HG03097 (cell line): Measurements from ENCODE around the gene ARFRP1.

Experiments used
- ATAC-seq: cut with Tn5 transposase; IDR thresholded peaks from one replicate; pipeline ENCODE4 v1.9.1; 2021; ENCODE audit not compliant: unreplicated experiment, low FRiP score

ARFRP1 gene

GRCh38 chr20:63744158-63744557, 36.4 kb upstream of the ARFRP1 start:
- no peak for ATAC-seq

GRCh38 chr20:63743210-63743970, 35.6 kb upstream of the ARFRP1 start:
- ATAC-seq = no peak

GRCh38 chr20:63742381-63743024, 34.7 kb upstream of the ARFRP1 start:
- no peak for ATAC-seq

- no peak for ATAC-seq
Measured at GRCh38 chr20:63741676-63742380, 34.1 kb upstream of the ARFRP1 start.

GRCh38 chr20:63741354-63741675, 33.5 kb upstream of the ARFRP1 start:
- ATAC-seq = no peak

- no peak for ATAC-seq
Measured at GRCh38 chr20:63740627-63741353, 33.0 kb upstream of the ARFRP1 start.

GRCh38 chr20:63740070-63740626, 32.4 kb upstream of the ARFRP1 start:
- ATAC-seq = no peak

GRCh38 chr20:63739130-63740069, 31.6 kb upstream of the ARFRP1 start, which contains the start of gene SLC2A4RG:
SLC2A4RG (plus strand) TSS chr20:63739776; CDS start chr20:63739913, 137 bp downstream.
- ATAC-seq = peak; percentile 34

GRCh38 chr20:63738687-63739129, 30.9 kb upstream of the ARFRP1 start:
- ATAC-seq = no peak

- no peak for ATAC-seq
Measured at GRCh38 chr20:63737945-63738686, 30.3 kb upstream of the ARFRP1 start.

- ATAC-seq = no peak
Measured at GRCh38 chr20:63737695-63737944, 29.8 kb upstream of the ARFRP1 start.

- no peak for ATAC-seq
Measured at GRCh38 chr20:63736893-63737694, 29.3 kb upstream of the ARFRP1 start.

GRCh38 chr20:63735859-63736718, 28.3 kb upstream of the ARFRP1 start, which contains the start of gene LIME1:
LIME1 (plus strand) TSS chr20:63736664; CDS start chr20:63737550, 886 bp downstream.
- peak; percentile 22 for ATAC-seq

- no peak for ATAC-seq
Measured at GRCh38 chr20:63734946-63735858, 27.4 kb upstream of the ARFRP1 start.

GRCh38 chr20:63734111-63734945, 26.6 kb upstream of the ARFRP1 start:
- no peak for ATAC-seq
